ENCODE measurements around the gene ABCC1.

The ABCC1 gene

GRCh38 chr16:16051132-16051531, 101.7 kb downstream of the ABCC1 start:
- CTCF ChIA-PET: interaction anchor here (1.5 kb wide), 2 partner anchors 9 to 14 kb away, joined by 3 to 4 read pairs; no protein-coding TSS in a partner anchor
- no peak for DNase-seq (ENCODE audit: low read depth, low spot score)
- no peak overlapping the region for H3K4me3 ChIP-seq (ENCODE audit: low read depth, low read length)
- no peak for TF ChIP-seq CTCF (IDR thresholded peaks at IDR 0.05; ENCODE audit: insufficient read depth, low read length, missing control alignments)
- POLR2A ChIA-PET: interaction anchor here (1.4 kb wide), 1 partner anchor 163 kb away, joined by 4 read pairs; the partner anchor contains the start of gene CEP20

- no peak for TF ChIP-seq CTCF (IDR thresholded peaks at IDR 0.05; ENCODE audit: insufficient read depth, low read length, missing control alignments)
- POLR2A ChIA-PET: no interaction called here
- no peak for DNase-seq (ENCODE audit: low read depth, low spot score)
- no peak overlapping the region for H3K4me3 ChIP-seq (ENCODE audit: low read depth, low read length)
- CTCF ChIA-PET: interaction anchor here (0.8 to 1.9 kb wide), 3 partner anchors 10 to 178 kb away, joined by 3 to 8 read pairs (median 3); no protein-coding TSS in a partner anchor
Measured at GRCh38 chr16:16052916-16053315, 103.5 kb downstream of the ABCC1 start.

- DNase-seq (ENCODE audit: low read depth, low spot score): no peak
- TF ChIP-seq CTCF (IDR thresholded peaks at IDR 0.05; ENCODE audit: insufficient read depth, low read length, missing control alignments): no peak
- H3K4me3 ChIP-seq (ENCODE audit: low read depth, low read length): no peak overlapping the region
- ChIA-PET POLR2A (no interaction called here), CTCF (interaction anchor here (1.1 kb wide), 1 partner anchor 184 kb away, joined by 3 read pairs; no protein-coding TSS in a partner anchor)
Measured at GRCh38 chr16:16057102-16057501, 107.7 kb downstream of the ABCC1 start.

GRCh38 chr16:16059160-16059559, 109.7 kb downstream of the ABCC1 start:
- no peak overlapping the region for H3K4me3 ChIP-seq (ENCODE audit: low read depth, low read length)
- POLR2A ChIA-PET: no interaction called here
- CTCF ChIA-PET: interaction anchor here (1.3 to 1.4 kb wide), 3 partner anchors 12 to 184 kb away, joined by 3 to 5 read pairs (median 4); no protein-coding TSS in a partner anchor
- DNase-seq (ENCODE audit: low read depth, low spot score): no peak
- no peak for TF ChIP-seq CTCF (IDR thresholded peaks at IDR 0.05; ENCODE audit: insufficient read depth, low read length, missing control alignments)

- ChIA-PET CTCF (interaction anchor here (1.4 kb wide), 1 partner anchor 185 kb away, joined by 5 read pairs; no protein-coding TSS in a partner anchor), POLR2A (no interaction called here)
- no peak for DNase-seq (ENCODE audit: low read depth, low spot score)
- H3K4me3 ChIP-seq (ENCODE audit: low read depth, low read length): no peak overlapping the region
- no peak for TF ChIP-seq CTCF (IDR thresholded peaks at IDR 0.05; ENCODE audit: insufficient read depth, low read length, missing control alignments)
Measured at GRCh38 chr16:16059895-16060590, 110.6 kb downstream of the ABCC1 start.

- CTCF ChIA-PET: interaction anchor here (1.2 to 1.3 kb wide), 3 partner anchors 7 to 9 kb away, joined by 3 read pairs; no protein-coding TSS in a partner anchor
- POLR2A ChIA-PET: no interaction called here
Measured at GRCh38 chr16:16062023-16062937, 112.9 kb downstream of the ABCC1 start.

More at GRCh38 chr16:16062023-16062937, 112.9 kb downstream of the ABCC1 start:
- no peak overlapping the region for H3K4me3 ChIP-seq (ENCODE audit: low read depth, low read length)
- DNase-seq (ENCODE audit: low read depth, low spot score): no peak
- no peak for TF ChIP-seq CTCF (IDR thresholded peaks at IDR 0.05; ENCODE audit: insufficient read depth, low read length, missing control alignments)
